Thyroid gland (tissue), 4 donors: ENCODE data around the gene ABCA5. TPM values are rescaled to one million over a fixed set of nuclear protein-coding genes. Genes with fewer than 3 reads are reported as not detected.
"Not testable (repeated sequence)": the region's sequence is repeated elsewhere in the genome, so short reads cannot be mapped to it uniquely, and the experiment has no call there.

Experiments
- DNase-seq, 2 donors: peaks; one replicate each; pipeline ENCODE4 v3.0.0-alpha.2; 2019
- H3K27ac ChIP-seq, 3 donors: fragments of 200-600 bp; sonication (generic); 1 replicate in 2 of 3; 2 replicates in 1 of 3; pipeline ENCODE4 v1.5.1; 2016 to 2019; ENCODE audit warnings: mild to moderate bottlenecking in 1 of 3, moderate library complexity in 1 of 3
- H3K27me3 ChIP-seq: fragments of 200-600 bp; sonication (generic); one replicate; pipeline ENCODE4 v1.5.1; 2019
- H3K36me3 ChIP-seq, 2 donors: fragments of 200-600 bp; sonication (generic); one replicate each; pipeline ENCODE4 v1.5.1; 2016 to 2019
- H3K4me1 ChIP-seq, 2 donors: fragments of 200-600 bp; sonication (generic); one replicate each; pipeline ENCODE4 v1.5.1; 2017 to 2019
- H3K4me3 ChIP-seq, 3 donors: fragments of 200-600 bp; sonication (generic); replicated peaks in 1 of 3; 1 replicate in 2 of 3; 2 replicates in 1 of 3; pipeline ENCODE4 v1.5.1; 2016; ENCODE audit warnings: mild to moderate bottlenecking in 1 of 3
- H3K9me3 ChIP-seq: fragments of 200-600 bp; sonication (generic); one replicate; pipeline ENCODE4 v1.5.1; 2017
- CTCF ChIP-seq, 6 experiments: fragments of 200-600 bp in 3 of 6; fragments of 450-650 bp in 3 of 6; sonication (generic) in 3 of 6; IDR thresholded peaks; one replicate each; pipeline ENCODE4 v1.5.1; 2016 to 2019; ENCODE audit warnings: antibody characterized with exemption in 6 of 6, mild to moderate bottlenecking in 2 of 6, inconsistent platforms in 1 of 6, moderate library complexity in 1 of 6
- POLR2A ChIP-seq, 2 donors: fragments of 450-650 bp; IDR thresholded peaks; one replicate each; pipeline ENCODE4 v1.6.1; 2017; ENCODE audit warnings: antibody characterized with exemption in 2 of 2, mild to moderate bottlenecking in 2 of 2, moderate library complexity in 1 of 2
- WGBS, 2 donors: methylation state at CpG; one replicate each; pipeline ENCODE4 v1.1.5; 2017; 5-methylcytosine and 5-hydroxymethylcytosine counted together
- intact Hi-C: fragments of 100-400 bp; cut with DNase I; formaldehyde crosslinking; loops from one replicate; pipeline ENCODE4 v1.15.1; 2023
- total RNA-seq, 4 donors: library from RNA; depleted of rRNA; stranded (reverse); fragments of >200 nt; gene quantifications; one replicate each; pipeline ENCODE4 v1.2.3, GENCODE V29; 2016

ABCA5 gene
- total RNA-seq, 4 donors from 2014 or later = 39.2 to 69.0 (median 52.3) TPM

GRCh38 chr17:69300222-69300621 lies 26.7 kb downstream of the ABCA5 start:
- Histone ChIP-seq H3K9me3 (no peaks in the 10 kb centered on the region), H3K36me3 (peaks cover 0 to 7% of the 10 kb centered on the region in 2 donors), H3K4me3 (no peak overlapping the region), H3K27me3 (no peaks in the 10 kb centered on the region), H3K27ac (no peak overlapping the region), H3K4me1 (no peaks in the 10 kb centered on the region)
- WGBS, 2 donors = 95 to 100% methylated on average over 3 of the region's 3 CpGs
- TF ChIP-seq CTCF (IDR thresholded peaks at IDR 0.05) (no peak), POLR2A (IDR thresholded peaks at IDR 0.05) (no peak)
- DNase-seq = no peak
- intact Hi-C loops = no loop called here

- H3K27ac ChIP-seq, intact Hi-C loops, H3K27me3 ChIP-seq, H3K4me3 ChIP-seq, H3K36me3 ChIP-seq, H3K4me1 ChIP-seq, DNase-seq, H3K9me3 ChIP-seq: not testable (repeated sequence)
- 88 to 90% methylated on average over 3 of the region's 3 CpGs for WGBS, 2 donors
These were observed 28.7 kb downstream of the ABCA5 start for GRCh38 chr17:69298120-69298722.

- DNase-seq = no peak
- no peak overlapping the region for H3K27ac ChIP-seq
- H3K36me3 ChIP-seq = no peaks in the 10 kb centered on the region
- intact Hi-C loops = no loop called here
- H3K27me3 ChIP-seq = no peaks in the 10 kb centered on the region
- WGBS, 2 donors = 97 to 100% methylated on average over 1 of the region's 1 CpG
- H3K4me1 ChIP-seq = no peaks in the 10 kb centered on the region
- TF ChIP-seq POLR2A (IDR thresholded peaks at IDR 0.05) (no peak), CTCF (IDR thresholded peaks at IDR 0.05) (no peak)
- H3K9me3 ChIP-seq = no peaks in the 10 kb centered on the region
- no peak overlapping the region for H3K4me3 ChIP-seq
These were observed 39.8 kb downstream of the ABCA5 start for GRCh38 chr17:69287168-69287567.

- intact Hi-C loops = no loop called here
- Histone ChIP-seq H3K27me3 (no peaks in the 10 kb centered on the region), H3K36me3 (no peaks in the 10 kb centered on the region), H3K4me1 (no peaks in the 10 kb centered on the region), H3K4me3 (no peak overlapping the region), H3K27ac (no peak overlapping the region), H3K9me3 (no peaks in the 10 kb centered on the region)
- no peak for DNase-seq
- TF ChIP-seq POLR2A (IDR thresholded peaks at IDR 0.05) (no peak), CTCF (IDR thresholded peaks at IDR 0.05) (no peak)
These were observed 40.7 kb downstream of the ABCA5 start for GRCh38 chr17:69286257-69286656.

- no peaks in the 10 kb centered on the region for H3K4me1 ChIP-seq
- H3K9me3 ChIP-seq = no peaks in the 10 kb centered on the region
- no peak overlapping the region for H3K4me3 ChIP-seq
- intact Hi-C loops = no loop called here
- H3K36me3 ChIP-seq = no peaks in the 10 kb centered on the region
- WGBS, 2 donors = 89% methylated on average over 2 of the region's 2 CpGs
- DNase-seq = no peak
- TF ChIP-seq CTCF (IDR thresholded peaks at IDR 0.05) = no peak
- TF ChIP-seq POLR2A (IDR thresholded peaks at IDR 0.05) = no peak
- H3K27me3 ChIP-seq = no peaks in the 10 kb centered on the region
- H3K27ac ChIP-seq = no peak overlapping the region
These were observed 42.3 kb downstream of the ABCA5 start for GRCh38 chr17:69284646-69285045.

- no peak overlapping the region for H3K4me3 ChIP-seq
- no peaks in the 10 kb centered on the region for H3K27me3 ChIP-seq
- intact Hi-C loops = no loop called here
- WGBS, 2 donors = 91 to 94% methylated on average over 3 of the region's 3 CpGs
- no peaks in the 10 kb centered on the region for H3K9me3 ChIP-seq
- H3K4me1 ChIP-seq = no peaks in the 10 kb centered on the region
- H3K27ac ChIP-seq = no peak overlapping the region
- no peak for DNase-seq
- no peaks in the 10 kb centered on the region for H3K36me3 ChIP-seq
- TF ChIP-seq CTCF (IDR thresholded peaks at IDR 0.05) (no peak), POLR2A (IDR thresholded peaks at IDR 0.05) (no peak)
These were observed 44.9 kb downstream of the ABCA5 start for GRCh38 chr17:69282002-69282401.

GRCh38 chr17:69276279-69276678 lies 50.7 kb downstream of the ABCA5 start:
- H3K4me1 ChIP-seq, H3K36me3 ChIP-seq, intact Hi-C loops, H3K27ac ChIP-seq, H3K27me3 ChIP-seq, DNase-seq, H3K4me3 ChIP-seq, H3K9me3 ChIP-seq: not testable (repeated sequence)
- WGBS, 2 donors = 95 to 99% methylated on average over 4 of the region's 4 CpGs
